NCI-H187 treated with DMSO at 0.1 percent for 48 hours (cell line): ENCODE results near the gene BTNL9.
"Not testable (repeated sequence)": the region's sequence is repeated elsewhere in the genome, so short reads cannot be mapped to it uniquely, and the experiment has no call there.

Experiments used
- DNase-seq: peaks from one replicate; lab custom pipeline; 2025; lab: John Stamatoyannopoulos, UW

BTNL9 gene

GRCh38 chr5:181043285-181044092, 3.4 kb downstream of the BTNL9 start:
- no peak for DNase-seq

GRCh38 chr5:181044093-181044599, 4.1 kb downstream of the BTNL9 start:
- DNase-seq: no peak

- DNase-seq: no peak
Measured at GRCh38 chr5:181044662-181045305, 4.7 kb downstream of the BTNL9 start.

GRCh38 chr5:181045316-181045715, 5.2 kb downstream of the BTNL9 start:
- no peak for DNase-seq

GRCh38 chr5:181045857-181046256, 5.8 kb downstream of the BTNL9 start:
- not testable (repeated sequence) for DNase-seq

GRCh38 chr5:181047288-181047687, 7.2 kb downstream of the BTNL9 start:
- DNase-seq: no peak

- no peak for DNase-seq
Measured at GRCh38 chr5:181047921-181048320, 7.9 kb downstream of the BTNL9 start.

GRCh38 chr5:181050016-181050415, 9.9 kb downstream of the BTNL9 start:
- DNase-seq: no peak

- DNase-seq: no peak
Measured at GRCh38 chr5:181051841-181052671, 12.0 kb downstream of the BTNL9 start.

- DNase-seq: no peak
Measured at GRCh38 chr5:181052672-181053487, 12.8 kb downstream of the BTNL9 start.

- no peak for DNase-seq
Measured at GRCh38 chr5:181053488-181054121, 13.5 kb downstream of the BTNL9 start.

GRCh38 chr5:181054138-181054537, 14.1 kb downstream of the BTNL9 start:
- no peak for DNase-seq

- no peak for DNase-seq
Measured at GRCh38 chr5:181054871-181055459, 14.9 kb downstream of the BTNL9 start.

- DNase-seq: no peak
Measured at GRCh38 chr5:181056431-181056830, 16.4 kb downstream of the BTNL9 start.

- DNase-seq: no peak
Measured at GRCh38 chr5:181058321-181058720, 18.3 kb downstream of the BTNL9 start.

- no peak for DNase-seq
Measured at GRCh38 chr5:181058786-181059296, 18.8 kb downstream of the BTNL9 start.

- DNase-seq: no peak
Measured at GRCh38 chr5:181059297-181060230, 19.5 kb downstream of the BTNL9 start.

GRCh38 chr5:181060231-181060590, 20.1 kb downstream of the BTNL9 start:
- no peak for DNase-seq

GRCh38 chr5:181060924-181061323, 20.9 kb downstream of the BTNL9 start:
- no peak for DNase-seq
